Measurements from ENCODE around the gene CUBN.

DNA sequence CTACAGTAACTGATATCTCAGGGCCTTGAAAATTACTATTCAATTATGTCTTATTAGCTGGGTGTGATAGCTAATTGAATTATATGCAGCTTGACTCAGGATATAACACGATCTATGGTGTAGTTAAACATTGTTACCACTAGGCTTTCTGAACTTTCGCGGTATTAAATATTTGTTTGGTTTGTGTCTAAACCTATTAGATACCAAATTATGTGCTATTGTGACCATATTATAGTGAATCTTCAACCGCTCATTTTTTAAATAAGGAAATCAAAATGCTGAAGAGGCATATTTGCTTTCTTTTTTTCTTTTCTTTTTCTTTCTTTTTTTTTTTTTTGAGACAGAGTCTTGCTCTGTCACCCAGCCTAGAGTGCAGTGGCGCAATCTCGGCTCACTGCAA is 213.1 kb downstream of the CUBN start:
- TF ChIP-seq, protein P1, sequence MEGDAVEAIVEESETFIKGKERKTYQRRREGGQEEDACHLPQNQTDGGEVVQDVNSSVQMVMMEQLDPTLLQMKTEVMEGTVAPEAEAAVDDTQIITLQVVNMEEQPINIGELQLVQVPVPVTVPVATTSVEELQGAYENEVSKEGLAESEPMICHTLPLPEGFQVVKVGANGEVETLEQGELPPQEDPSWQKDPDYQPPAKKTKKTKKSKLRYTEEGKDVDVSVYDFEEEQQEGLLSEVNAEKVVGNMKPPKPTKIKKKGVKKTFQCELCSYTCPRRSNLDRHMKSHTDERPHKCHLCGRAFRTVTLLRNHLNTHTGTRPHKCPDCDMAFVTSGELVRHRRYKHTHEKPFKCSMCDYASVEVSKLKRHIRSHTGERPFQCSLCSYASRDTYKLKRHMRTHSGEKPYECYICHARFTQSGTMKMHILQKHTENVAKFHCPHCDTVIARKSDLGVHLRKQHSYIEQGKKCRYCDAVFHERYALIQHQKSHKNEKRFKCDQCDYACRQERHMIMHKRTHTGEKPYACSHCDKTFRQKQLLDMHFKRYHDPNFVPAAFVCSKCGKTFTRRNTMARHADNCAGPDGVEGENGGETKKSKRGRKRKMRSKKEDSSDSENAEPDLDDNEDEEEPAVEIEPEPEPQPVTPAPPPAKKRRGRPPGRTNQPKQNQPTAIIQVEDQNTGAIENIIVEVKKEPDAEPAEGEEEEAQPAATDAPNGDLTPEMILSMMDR (IDR thresholded peaks at IDR 0.05), result no peak
- TF ChIP-seq POLR2A (IDR thresholded peaks at IDR 0.05) (no peak), EP300 (IDR thresholded peaks at IDR 0.05) (no peak)

Measured in tibial nerve (tissue), 4 donors.